Natural killer cell (primary cell): Measurements from ENCODE around the gene SEMA4F. TPM values are rescaled to one million over a fixed set of nuclear protein-coding genes. Genes with fewer than 3 reads are reported as not detected.

Experiments used
- ATAC-seq, 3 donors: fragments of 150-1000 bp in 2 of 3; fragments of 200-7000 bp in 1 of 3; cut with Tn5 transposase; 1 replicate in 1 of 3; 2 replicates in 2 of 3; pipeline ENCODE4 v1.10.0; 2021; ENCODE audit warnings: mild to moderate bottlenecking in 2 of 3, moderate library complexity in 2 of 3
- DNase-seq, 2 donors: peaks; one replicate each; pipeline versions ENCODE4 v3.0.0 to v3.0.0-alpha.2; 2013 to 2021; ENCODE audit warnings: mixed read lengths in 1 of 2
- H3K27ac ChIP-seq: one replicate; pipeline ENCODE4 v1.5.1; 2013; ENCODE audit warnings: mild to moderate bottlenecking, low read length
- H3K27me3 ChIP-seq: one replicate; pipeline ENCODE4 v1.6.1; 2013; ENCODE audit warnings: low read length; ENCODE audit not compliant: control insufficient read depth, insufficient read depth
- H3K36me3 ChIP-seq: one replicate; pipeline ENCODE4 v1.6.1; 2013; ENCODE audit warnings: low read length; ENCODE audit not compliant: control insufficient read depth, insufficient read depth
- H3K4me1 ChIP-seq: one replicate; pipeline ENCODE4 v1.6.1; 2013; ENCODE audit warnings: low read length; ENCODE audit not compliant: control insufficient read depth, insufficient read depth
- H3K4me3 ChIP-seq: one replicate; pipeline ENCODE4 v1.5.1; 2013; ENCODE audit warnings: low read length
- H3K9me3 ChIP-seq: one replicate; pipeline ENCODE4 v1.6.1; 2013; ENCODE audit warnings: low read length; ENCODE audit not compliant: control insufficient read depth, insufficient read depth
- H3K27ac Mint-ChIP-seq, 2 donors: one replicate each; pipeline ENCODE4 v1.8.0; 2022; ENCODE audit warnings: mild to moderate bottlenecking in 2 of 2, mixed read lengths in 2 of 2, moderate library complexity in 1 of 2
- H3K27me3 Mint-ChIP-seq, 2 donors: one replicate each; pipeline ENCODE4 v1.8.0; 2022; ENCODE audit warnings: low read depth in 2 of 2, mixed read lengths in 2 of 2
- H3K36me3 Mint-ChIP-seq: one replicate; pipeline ENCODE4 v1.8.0; 2022; ENCODE audit warnings: mixed read lengths
- H3K4me1 Mint-ChIP-seq, 2 donors: one replicate each; pipeline ENCODE4 v1.8.0; 2022; ENCODE audit warnings: mixed read lengths in 2 of 2
- H3K4me3 Mint-ChIP-seq: one replicate; pipeline ENCODE4 v1.8.0; 2022; ENCODE audit warnings: mild to moderate bottlenecking, moderate library complexity, mixed read lengths
- H3K9me3 Mint-ChIP-seq, 2 donors: one replicate each; pipeline ENCODE4 v1.8.0; 2022; ENCODE audit warnings: mixed read lengths in 2 of 2
- WGBS: methylation state at CpG from one replicate; pipeline ENCODE4 v1.1.7; 2013; ENCODE audit warnings: missing lambda C conversion rate; ENCODE audit not compliant: insufficient coverage; 5-methylcytosine and 5-hydroxymethylcytosine counted together
- intact Hi-C: fragments of 100-400 bp; cut with micrococcal nuclease; formaldehyde crosslinking; loops from one replicate; pipeline ENCODE4 v1.14.2; 2022
- total RNA-seq, 4 donors: library from RNA; stranded (reverse); fragments of 120-200 nt in 1 of 4; gene quantifications; one replicate each; pipeline versions ENCODE4 v1.2.3 to v1.2.4, GENCODE V29; 2013 to 2022
- TF ChIP-seq, protein P1 (sequence below): fragments of 200-600 bp; IDR thresholded peaks from one replicate; pipeline ENCODE4 v1.8.0; 2022; ENCODE audit warnings: antibody characterized with exemption

The SEMA4F gene
- total RNA-seq, 3 donors from 2014 or later (not counting 1 experiment from before 2014, with no cell fraction given): 7.3 to 18.0 (median 10.8) TPM

- no peaks in the 10 kb centered on the region for H3K4me1 ChIP-seq
- no peak overlapping the region for H3K27ac ChIP-seq
- H3K36me3 ChIP-seq: no peaks in the 10 kb centered on the region
- TF ChIP-seq, protein P1, sequence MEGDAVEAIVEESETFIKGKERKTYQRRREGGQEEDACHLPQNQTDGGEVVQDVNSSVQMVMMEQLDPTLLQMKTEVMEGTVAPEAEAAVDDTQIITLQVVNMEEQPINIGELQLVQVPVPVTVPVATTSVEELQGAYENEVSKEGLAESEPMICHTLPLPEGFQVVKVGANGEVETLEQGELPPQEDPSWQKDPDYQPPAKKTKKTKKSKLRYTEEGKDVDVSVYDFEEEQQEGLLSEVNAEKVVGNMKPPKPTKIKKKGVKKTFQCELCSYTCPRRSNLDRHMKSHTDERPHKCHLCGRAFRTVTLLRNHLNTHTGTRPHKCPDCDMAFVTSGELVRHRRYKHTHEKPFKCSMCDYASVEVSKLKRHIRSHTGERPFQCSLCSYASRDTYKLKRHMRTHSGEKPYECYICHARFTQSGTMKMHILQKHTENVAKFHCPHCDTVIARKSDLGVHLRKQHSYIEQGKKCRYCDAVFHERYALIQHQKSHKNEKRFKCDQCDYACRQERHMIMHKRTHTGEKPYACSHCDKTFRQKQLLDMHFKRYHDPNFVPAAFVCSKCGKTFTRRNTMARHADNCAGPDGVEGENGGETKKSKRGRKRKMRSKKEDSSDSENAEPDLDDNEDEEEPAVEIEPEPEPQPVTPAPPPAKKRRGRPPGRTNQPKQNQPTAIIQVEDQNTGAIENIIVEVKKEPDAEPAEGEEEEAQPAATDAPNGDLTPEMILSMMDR: no peak
- H3K27ac Mint-ChIP-seq: no peak overlapping the region
- H3K4me3 Mint-ChIP-seq: no peak overlapping the region
- no peaks in the 10 kb centered on the region for H3K27me3 ChIP-seq
- no peaks in the 10 kb centered on the region for H3K9me3 ChIP-seq
- DNase-seq (no peak), ATAC-seq (no peak)
- intact Hi-C loops: no loop called here
- no peaks in the 10 kb centered on the region for H3K4me1 Mint-ChIP-seq
- H3K9me3 Mint-ChIP-seq: no peaks in the 10 kb centered on the region
- H3K36me3 Mint-ChIP-seq: no peaks in the 10 kb centered on the region
- H3K27me3 Mint-ChIP-seq: peaks cover 10 to 32% of the 10 kb centered on the region in 2 donors
- H3K4me3 ChIP-seq: no peak overlapping the region
- WGBS: 81% methylated on average over 6 of the region's 6 CpGs
Observed at GRCh38 chr2:74618410-74619083, 35.5 kb upstream of the SEMA4F start.

- no peak for ATAC-seq
- WGBS: 96% methylated on average over 2 of the region's 5 CpGs
Observed at GRCh38 chr2:74619651-74620297, 34.3 kb upstream of the SEMA4F start.

DNA sequence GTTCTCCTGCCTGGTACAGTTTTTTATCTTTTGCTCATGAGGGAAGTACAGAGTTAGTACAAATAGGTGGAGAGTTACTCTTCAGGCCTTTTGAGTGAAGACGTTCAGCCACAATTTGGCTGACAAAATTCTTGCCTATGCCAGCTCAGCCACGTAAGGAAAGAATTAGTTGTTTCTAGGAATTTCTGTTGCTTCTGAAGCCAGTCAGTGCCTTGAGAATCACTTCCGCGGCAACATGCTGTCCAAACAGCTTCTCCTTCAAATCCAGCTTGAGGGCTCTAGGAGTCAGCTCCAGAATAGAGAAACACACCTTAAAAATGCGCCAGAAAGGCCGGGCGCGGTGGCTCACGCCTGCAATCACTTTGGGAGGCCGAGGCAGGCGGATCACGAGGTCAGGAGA, 33.4 kb upstream of the SEMA4F start:
- no peaks in the 10 kb centered on the region for H3K27me3 ChIP-seq
- TF ChIP-seq, protein P1: no peak
- H3K27ac ChIP-seq: no peak overlapping the region
- intact Hi-C loops: no loop called here
- Mint-ChIP-seq H3K36me3 (no peaks in the 10 kb centered on the region), H3K4me3 (no peak overlapping the region), H3K4me1 (no peaks in the 10 kb centered on the region), H3K9me3 (no peaks in the 10 kb centered on the region), H3K27ac (no peak overlapping the region), H3K27me3 (peaks cover 4 to 11% of the 10 kb centered on the region in 2 donors)
- DNase-seq (no peak), ATAC-seq (no peak)
- no peaks in the 10 kb centered on the region for H3K9me3 ChIP-seq
- no peak overlapping the region for H3K4me3 ChIP-seq
- no peaks in the 10 kb centered on the region for H3K4me1 ChIP-seq
- 92% methylated on average over 12 of the region's 12 CpGs for WGBS
- no peaks in the 10 kb centered on the region for H3K36me3 ChIP-seq

More at GRCh38 chr2:74619651-74620297, 34.3 kb upstream of the SEMA4F start:
- H3K4me3 Mint-ChIP-seq: no peak overlapping the region
- H3K27ac Mint-ChIP-seq: no peak overlapping the region
- no peaks in the 10 kb centered on the region for H3K4me1 ChIP-seq
- no peak overlapping the region for H3K27ac ChIP-seq
- no peaks in the 10 kb centered on the region for H3K27me3 ChIP-seq
- no peaks in the 10 kb centered on the region for H3K36me3 Mint-ChIP-seq
- no peak for DNase-seq
- no peaks in the 10 kb centered on the region for H3K4me1 Mint-ChIP-seq
- no peak overlapping the region for H3K4me3 ChIP-seq
- no peaks in the 10 kb centered on the region for H3K9me3 Mint-ChIP-seq
- TF ChIP-seq, protein P1: no peak
- peaks cover 4 to 20% of the 10 kb centered on the region in 2 donors for H3K27me3 Mint-ChIP-seq
- no peaks in the 10 kb centered on the region for H3K9me3 ChIP-seq
- H3K36me3 ChIP-seq: no peaks in the 10 kb centered on the region
- intact Hi-C loops: no loop called here
